Thymus (tissue), 14 donors: ENCODE results near the gene ZNF579. TPM values are rescaled to one million over a fixed set of nuclear protein-coding genes. Genes with fewer than 3 reads are reported as not detected.

Experiments used
- DNase-seq, 9 donors: peaks; one replicate each; pipeline ENCODE4 v3.0.0-alpha.2; 2013; ENCODE audit warnings: low spot score in 9 of 9, low read depth in 6 of 9, missing footprints in 1 of 9
- H3K27ac ChIP-seq, 2 donors: one replicate each; pipeline ENCODE4 v1.5.1; 2013; ENCODE audit warnings: control low read depth in 1 of 2, low read depth in 1 of 2, low read length in 1 of 2, mild to moderate bottlenecking in 1 of 2, moderate library complexity in 1 of 2
- H3K27me3 ChIP-seq, 2 donors: one replicate each; pipeline ENCODE4 v1.5.1; 2013; ENCODE audit warnings: low read length in 1 of 2; ENCODE audit not compliant: control insufficient read depth in 2 of 2, insufficient read depth in 1 of 2
- H3K36me3 ChIP-seq, 2 donors: one replicate each; pipeline ENCODE4 v1.5.1; 2013; ENCODE audit warnings: low read length in 1 of 2, mild to moderate bottlenecking in 1 of 2, moderate library complexity in 1 of 2; ENCODE audit not compliant: control insufficient read depth in 2 of 2, insufficient read depth in 2 of 2
- H3K4me1 ChIP-seq, 2 donors: one replicate each; pipeline ENCODE4 v1.5.1; 2013; ENCODE audit warnings: low read length in 2 of 2; ENCODE audit not compliant: control insufficient read depth in 2 of 2, insufficient read depth in 2 of 2
- H3K4me3 ChIP-seq, 2 donors: one replicate each; pipeline ENCODE4 v1.5.1; 2013; ENCODE audit warnings: low read length in 2 of 2, control low read depth in 1 of 2, mild to moderate bottlenecking in 1 of 2
- H3K9me3 ChIP-seq, 2 donors: one replicate each; pipeline ENCODE4 v1.5.1; 2013; ENCODE audit warnings: low read length in 1 of 2, mild to moderate bottlenecking in 1 of 2; ENCODE audit not compliant: control insufficient read depth in 2 of 2, insufficient read depth in 1 of 2
- WGBS: extraction: QIAGEN DNeasy Blood & Tissue Kit; methylation state at CpG from one replicate; pipeline ENCODE4 v1.1.7; 2013; 5-methylcytosine and 5-hydroxymethylcytosine counted together
- long read RNA-seq, 10 donors: transcript quantifications; one replicate each; lab custom pipeline, GENCODE V29; 2026
- polyA plus RNA-seq: library from polyadenylated mRNA; stranded (reverse); fragments of 200-250 nt; gene quantifications from one replicate; pipeline ENCODE4 v1.2.3, GENCODE V29; 2013
- total RNA-seq: library from RNA; stranded (reverse); fragments of 120-200 nt; gene quantifications from one replicate; pipeline ENCODE4 v1.2.4, GENCODE V29; 2013
- donor health status: healthy.

The ZNF579 gene, protein sequence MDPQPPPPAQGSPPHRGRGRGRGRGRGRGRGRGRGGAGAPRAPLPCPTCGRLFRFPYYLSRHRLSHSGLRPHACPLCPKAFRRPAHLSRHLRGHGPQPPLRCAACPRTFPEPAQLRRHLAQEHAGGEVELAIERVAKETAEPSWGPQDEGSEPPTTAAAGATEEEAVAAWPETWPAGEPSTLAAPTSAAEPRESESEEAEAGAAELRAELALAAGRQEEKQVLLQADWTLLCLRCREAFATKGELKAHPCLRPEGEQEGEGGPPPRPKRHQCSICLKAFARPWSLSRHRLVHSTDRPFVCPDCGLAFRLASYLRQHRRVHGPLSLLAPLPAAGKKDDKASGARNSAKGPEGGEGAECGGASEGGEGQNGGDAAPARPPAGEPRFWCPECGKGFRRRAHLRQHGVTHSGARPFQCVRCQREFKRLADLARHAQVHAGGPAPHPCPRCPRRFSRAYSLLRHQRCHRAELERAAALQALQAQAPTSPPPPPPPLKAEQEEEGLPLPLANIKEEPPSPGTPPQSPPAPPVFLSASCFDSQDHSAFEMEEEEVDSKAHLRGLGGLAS
- total RNA-seq (2.3 TPM), polyA plus RNA-seq (5.5 TPM)
- long read RNA-seq, donor 1, result 0 reads
- long read RNA-seq, donor 2, partial matches to known transcripts, result 0 of 4 reads
- long read RNA-seq, donor 2, other reads (novel, unspliced or antisense), result 0 of 4 reads
- long read RNA-seq, donor 3, partial matches to known transcripts, result 0 of 4 reads
- long read RNA-seq, donor 3, other reads (novel, unspliced or antisense), result 0 of 4 reads
- long read RNA-seq, donor 4, partial matches to known transcripts, result 25 of 27 reads
- long read RNA-seq, donor 4, other reads (novel, unspliced or antisense), result 0 of 27 reads
- long read RNA-seq, donor 5, transcript ZNF579-201 (2 exons, 2,899 nt), result major isoform, 7 of 7 reads
- long read RNA-seq, donor 5, partial matches to known transcripts, result 0 of 7 reads
- long read RNA-seq, donor 5, other reads (novel, unspliced or antisense), result 0 of 7 reads
- long read RNA-seq, donor 6, result 0 reads
- long read RNA-seq, donor 7, partial matches to known transcripts, result 0 of 1 reads
- long read RNA-seq, donor 7, other reads (novel, unspliced or antisense), result 0 of 1 reads
- long read RNA-seq, donor 8, result 0 reads
- long read RNA-seq, donor 9, partial matches to known transcripts, result 0 of 1 reads
- long read RNA-seq, donor 9, other reads (novel, unspliced or antisense), result 0 of 1 reads
- long read RNA-seq, donor 10, transcript ZNF579-201 (2 exons, 2,899 nt), result major isoform, 5 of 5 reads
- long read RNA-seq, donor 10, partial matches to known transcripts, result 0 of 5 reads
- long read RNA-seq, donor 10, other reads (novel, unspliced or antisense), result 0 of 5 reads

DNA sequence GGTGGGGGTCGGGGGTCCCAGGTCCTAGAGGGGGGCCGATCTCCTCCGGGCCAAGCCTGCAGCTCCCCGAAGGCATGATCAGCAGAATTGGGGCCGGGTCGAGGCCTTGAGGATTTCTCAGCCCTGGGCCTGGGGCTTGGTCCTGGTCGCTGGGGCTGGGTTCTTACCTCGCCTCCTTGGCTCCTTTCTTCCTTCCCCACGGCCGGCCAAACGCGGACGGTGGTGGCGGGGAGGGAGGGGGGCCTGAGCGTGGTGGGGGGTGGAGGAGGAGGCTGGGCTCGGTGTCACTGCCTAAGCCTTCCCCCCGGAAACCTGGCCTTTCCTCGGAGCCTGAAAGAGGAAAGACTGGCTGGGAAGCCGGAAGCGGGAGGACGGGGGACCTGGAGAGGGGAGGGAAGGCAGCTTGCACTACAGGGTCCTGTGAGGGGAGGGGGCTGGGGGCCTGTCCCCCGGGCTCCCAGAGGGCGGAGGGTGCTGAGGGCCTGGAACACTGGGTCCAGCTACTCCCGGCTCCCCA lies at the start of gene ZNF579:
TSS of gene ZNF579 (minus strand) at position 221 of the 517 bp plus-strand sequence. CDS start 1,209 bp downstream, outside the sequence.
- Histone ChIP-seq H3K36me3 (peaks cover 5 to 21% of the 10 kb centered on the region in 2 donors), H3K4me1 (peaks cover 9 to 15% of the 10 kb centered on the region in 2 donors), H3K4me3 (peak within 1 kb of the TSS; percentile 68 to 84), H3K27ac (peak within 1 kb of the TSS; percentile 77 to 86), H3K9me3 (no peaks in the 10 kb centered on the region), H3K27me3 (peaks cover 0 to 4% of the 10 kb centered on the region in 2 donors)
- peak in 6 of 9 donors; percentile 60 to 86 (median 71) for DNase-seq
- WGBS, result under 1% methylated on average over 24 of the region's 24 CpGs

DNA sequence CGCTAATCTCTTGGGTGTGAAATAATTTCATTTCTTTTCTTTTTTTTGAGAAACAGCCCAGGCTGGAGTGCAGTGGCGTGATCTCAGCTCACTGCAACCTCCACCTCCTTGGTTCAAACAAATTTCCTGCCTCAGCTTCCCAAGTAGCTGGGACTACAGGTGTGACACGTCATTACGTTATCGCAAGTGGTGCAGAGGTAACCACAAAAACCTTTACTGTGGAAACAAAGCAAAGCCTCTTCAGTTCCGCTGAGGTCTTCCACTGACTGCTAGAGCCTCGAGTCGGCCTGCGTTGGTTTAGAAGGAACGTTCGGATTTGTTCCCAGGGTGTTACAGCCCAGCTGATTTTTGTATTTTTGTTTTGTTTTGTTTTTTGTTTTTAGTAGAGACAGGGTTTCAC lies 45.7 kb upstream of the ZNF579 start:
- no peak overlapping the region for H3K4me3 ChIP-seq
- peaks cover 11 to 22% of the 10 kb centered on the region in 2 donors for H3K4me1 ChIP-seq
- peaks cover 2 to 10% of the 10 kb centered on the region in 2 donors for H3K36me3 ChIP-seq
- peak in 3 of 9 donors; percentile 67 to 86 (median 73) for DNase-seq
- no peaks in the 10 kb centered on the region for H3K9me3 ChIP-seq
- whole genome bisulfite sequencing, result 42% methylated on average over 11 of the region's 11 CpGs
- no peak overlapping the region for H3K27ac ChIP-seq
- H3K27me3 ChIP-seq, result no peaks in the 10 kb centered on the region

DNA sequence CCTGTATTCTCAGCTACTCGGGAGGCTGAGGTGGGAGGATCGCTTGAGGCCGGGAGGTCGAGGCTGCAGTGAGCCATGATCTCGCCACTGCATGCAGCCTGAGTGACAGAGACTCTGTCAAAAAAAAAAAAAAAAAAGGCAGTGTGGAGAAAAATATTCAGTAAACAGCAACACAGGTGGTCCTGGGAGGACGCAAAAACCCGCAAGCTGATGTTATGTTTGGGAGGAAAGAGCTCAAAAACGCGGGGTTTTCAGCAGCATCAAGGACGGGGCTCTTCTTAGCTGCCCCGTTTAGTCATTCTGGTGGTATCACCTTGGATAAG lies 44.3 kb upstream of the ZNF579 start:
- H3K4me1 ChIP-seq, result peaks cover 13 to 35% of the 10 kb centered on the region in 2 donors

DNA sequence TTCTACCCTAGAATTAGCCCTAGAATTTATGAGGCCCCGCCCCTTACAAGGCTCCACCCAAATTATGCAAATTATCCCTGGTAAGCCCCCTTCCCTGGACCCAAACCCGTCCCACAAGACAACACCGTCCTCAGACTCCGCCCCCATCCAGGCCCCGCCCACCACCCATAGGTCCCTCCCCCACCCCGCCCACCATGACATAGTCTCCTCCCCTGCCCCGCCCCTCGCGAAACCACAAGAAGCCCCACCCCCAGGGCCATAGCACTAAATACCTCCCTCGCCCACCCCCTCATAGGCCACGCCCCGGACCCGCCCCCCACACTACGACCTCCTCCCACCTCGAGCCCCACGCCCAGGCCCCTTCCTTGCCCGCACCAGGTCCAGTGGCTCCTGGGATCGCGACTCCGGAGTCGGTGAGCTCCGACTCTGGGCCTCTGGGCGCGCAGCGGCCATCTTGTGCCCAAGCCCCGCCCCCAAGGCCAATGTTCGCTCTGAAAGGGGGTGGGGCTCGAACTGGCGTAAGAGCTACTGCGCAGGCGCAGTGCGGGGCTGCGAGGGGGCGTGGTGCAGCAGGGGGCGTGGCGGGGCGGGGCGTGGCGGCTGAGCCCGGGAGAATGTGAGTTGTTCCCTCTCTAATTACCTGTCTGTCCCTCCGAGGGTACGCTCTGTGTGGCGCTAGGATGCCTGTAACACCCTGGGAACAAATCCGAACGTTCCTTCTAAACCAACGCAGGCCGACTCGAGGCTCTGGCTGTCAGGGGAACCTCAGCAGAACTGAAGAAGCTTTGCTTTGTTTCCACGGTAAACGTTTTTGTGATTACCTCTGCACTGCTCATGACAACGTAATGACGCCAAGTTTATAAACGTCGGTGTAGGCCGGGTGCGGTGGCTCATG lies 43.7 kb upstream of the ZNF579 start, which contains the start of gene ZNF784:
TSS of gene ZNF784 (minus strand) at position 458 of the 895 bp plus-strand sequence. CDS start at position 453, 5 bp downstream.
- H3K4me3 ChIP-seq, result peak within 1 kb of the TSS; percentile 61 to 65
- H3K36me3 ChIP-seq, result peaks cover 7 to 12% of the 10 kb centered on the region in 2 donors
- H3K9me3 ChIP-seq, result no peaks in the 10 kb centered on the region
- H3K4me1 ChIP-seq, result peaks cover 13 to 39% of the 10 kb centered on the region in 2 donors
- DNase-seq, result peak in 8 of 9 donors; percentile 80 to 95 (median 88)
- H3K27me3 ChIP-seq, result no peaks in the 10 kb centered on the region
- H3K27ac ChIP-seq, result peak within 1 kb of the TSS; percentile 95 to 99
- under 1% methylated on average over 56 of the region's 56 CpGs for WGBS

More for the DNA sequence above, 44.3 kb upstream of the ZNF579 start:
- Histone ChIP-seq H3K4me3 (peak overlapping the region; percentile 61 to 65), H3K36me3 (peaks cover 7 to 12% of the 10 kb centered on the region in 2 donors), H3K27ac (no peak overlapping the region), H3K27me3 (no peaks in the 10 kb centered on the region), H3K9me3 (no peaks in the 10 kb centered on the region)
- 52% methylated on average over 11 of the region's 11 CpGs for WGBS
- no peak for DNase-seq

DNA sequence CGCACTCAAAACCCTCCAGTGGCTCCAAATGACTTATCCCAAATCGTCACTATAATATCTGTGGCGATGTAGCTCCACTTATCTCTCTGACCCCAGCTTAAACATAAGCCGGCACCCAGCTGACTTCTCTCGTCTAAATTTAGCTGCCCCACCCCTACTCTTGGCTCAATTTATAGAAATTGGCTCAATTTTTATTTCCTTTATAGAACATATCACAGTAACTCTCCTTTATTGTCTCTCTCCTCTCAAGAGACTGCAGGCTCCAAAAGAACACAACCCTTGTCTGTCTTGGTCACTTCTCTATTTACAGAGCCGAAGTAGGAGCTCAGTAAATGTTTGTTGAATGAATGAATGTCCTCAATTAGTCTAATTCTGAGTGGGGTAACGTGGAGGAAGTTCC lies 42.9 kb upstream of the ZNF579 start:
- 96% methylated on average over 7 of the region's 7 CpGs for WGBS
- Histone ChIP-seq H3K9me3 (no peaks in the 10 kb centered on the region), H3K27ac (peak overlapping the region in 1 of 2 donors; percentile 33)

DNA sequence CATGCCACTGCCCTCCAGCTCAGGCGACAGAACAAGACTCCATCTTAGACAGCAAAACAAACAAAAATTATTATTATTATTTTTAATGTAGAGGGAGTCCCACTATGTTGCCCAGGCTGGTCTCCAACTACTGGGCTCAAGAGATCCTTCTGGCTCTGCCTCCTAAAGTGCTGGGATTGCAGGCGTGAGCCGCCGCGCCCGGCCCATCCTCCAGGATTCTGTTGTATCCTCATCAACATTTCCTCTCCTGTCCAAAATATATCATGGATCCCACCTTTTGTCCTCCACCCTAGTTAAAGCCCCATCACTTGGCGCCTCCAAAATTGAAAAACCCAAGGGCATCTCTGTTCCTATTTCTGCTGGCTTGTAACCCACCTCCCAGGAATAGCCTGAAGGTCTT lies 42.5 kb upstream of the ZNF579 start:
- Histone ChIP-seq H3K27ac (no peak overlapping the region), H3K27me3 (no peaks in the 10 kb centered on the region), H3K36me3 (peaks cover 7 to 12% of the 10 kb centered on the region in 2 donors), H3K9me3 (no peaks in the 10 kb centered on the region), H3K4me1 (peaks cover 13 to 39% of the 10 kb centered on the region in 2 donors), H3K4me3 (no peak overlapping the region)
- no peak for DNase-seq
- 98% methylated on average over 7 of the region's 7 CpGs for WGBS

More for the DNA sequence above, 42.9 kb upstream of the ZNF579 start:
- Histone ChIP-seq H3K27me3 (no peaks in the 10 kb centered on the region), H3K36me3 (peaks cover 7 to 12% of the 10 kb centered on the region in 2 donors), H3K4me3 (no peak overlapping the region), H3K4me1 (peaks cover 13 to 39% of the 10 kb centered on the region in 2 donors)
- no peak for DNase-seq

DNA sequence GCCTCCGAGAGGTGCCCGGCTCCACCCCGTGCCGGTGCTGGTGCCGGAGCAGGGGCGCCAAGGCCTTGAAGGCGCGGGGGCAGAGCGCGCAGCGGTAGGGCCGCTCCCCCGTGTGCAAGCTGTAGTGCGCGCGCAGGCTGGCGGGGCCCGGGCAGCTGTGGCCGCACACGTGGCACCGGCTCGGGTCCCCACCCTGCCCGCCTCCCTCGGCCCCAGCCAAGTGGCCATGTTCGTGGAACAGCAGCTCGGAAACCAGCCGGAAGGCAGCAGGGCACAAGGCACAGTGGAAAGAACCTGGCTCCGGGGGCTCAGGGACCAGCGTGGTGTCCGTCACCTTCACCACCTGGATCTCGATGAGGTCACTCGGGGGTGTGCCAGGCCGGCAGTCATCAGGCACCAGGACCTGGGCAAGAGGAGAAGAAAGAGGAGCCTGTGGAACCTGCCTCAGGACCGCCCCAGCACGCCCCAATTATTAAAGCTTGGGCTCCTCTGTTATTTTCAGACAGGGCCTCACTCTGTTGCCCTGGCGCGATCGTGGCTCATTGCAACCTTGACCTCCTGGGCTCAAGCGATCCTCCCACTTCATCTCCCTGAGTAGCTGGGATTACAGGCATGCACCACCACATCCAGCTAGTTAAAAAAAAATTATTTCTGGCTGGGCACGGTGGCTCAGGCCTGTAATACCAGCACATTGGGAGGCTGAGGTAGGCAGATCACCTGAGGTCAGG lies 41.8 kb upstream of the ZNF579 start:
- DNase-seq, result no peak
- H3K27me3 ChIP-seq, result no peaks in the 10 kb centered on the region
- H3K9me3 ChIP-seq, result no peaks in the 10 kb centered on the region
- WGBS, result 98% methylated on average over 40 of the region's 40 CpGs
- H3K27ac ChIP-seq, result no peak overlapping the region
- peaks cover 13 to 39% of the 10 kb centered on the region in 2 donors for H3K4me1 ChIP-seq
- H3K36me3 ChIP-seq, result peaks cover 10 to 17% of the 10 kb centered on the region in 2 donors
- no peak overlapping the region for H3K4me3 ChIP-seq
